Nephron progenitor cell (in vitro differentiated cells): Measurements from ENCODE around the gene L3HYPDH.

Source experiments
- DNase-seq: peaks from one replicate; pipeline ENCODE4 v3.0.0; 2021
- H3K27ac Mint-ChIP-seq: 2 replicates; pipeline ENCODE4 v1.8.0; 2021; ENCODE audit warnings: mild to moderate bottlenecking, moderate library complexity, mixed read lengths
- H3K27me3 Mint-ChIP-seq: 2 replicates; pipeline ENCODE4 v1.8.0; 2021; ENCODE audit warnings: mild to moderate bottlenecking, low read depth, mixed read lengths; ENCODE audit not compliant: poor library complexity
- H3K36me3 Mint-ChIP-seq: 2 replicates; pipeline ENCODE4 v1.8.0; 2021; ENCODE audit warnings: low read depth, mixed read lengths
- H3K4me1 Mint-ChIP-seq: 2 replicates; pipeline ENCODE4 v1.8.0; 2021; ENCODE audit warnings: mixed read lengths
- H3K4me3 Mint-ChIP-seq: 2 replicates; pipeline ENCODE4 v1.8.0; 2021; ENCODE audit warnings: mild to moderate bottlenecking, moderate library complexity, mixed read lengths
- H3K9me3 Mint-ChIP-seq: 2 replicates; pipeline ENCODE4 v1.8.0; 2021; ENCODE audit warnings: mild to moderate bottlenecking, moderate library complexity, mixed read lengths
- TF ChIP-seq, protein P1 (sequence below): fragments of 200-600 bp; sonication (generic); IDR thresholded peaks from 2 replicates; pipeline ENCODE4 v1.5.0; 2021; ENCODE audit warnings: antibody characterized with exemption

Gene L3HYPDH

GRCh38 chr14:59482541-59483331, 1.5 kb downstream of the L3HYPDH start:
- Mint-ChIP-seq H3K9me3 (no peaks in the 10 kb centered on the region), H3K36me3 (peaks cover 13% of the 10 kb centered on the region), H3K27ac (no peak overlapping the region), H3K4me3 (peak overlapping the region; percentile 96), H3K27me3 (no peaks in the 10 kb centered on the region), H3K4me1 (peaks cover 64% of the 10 kb centered on the region)
- TF ChIP-seq, protein P1, sequence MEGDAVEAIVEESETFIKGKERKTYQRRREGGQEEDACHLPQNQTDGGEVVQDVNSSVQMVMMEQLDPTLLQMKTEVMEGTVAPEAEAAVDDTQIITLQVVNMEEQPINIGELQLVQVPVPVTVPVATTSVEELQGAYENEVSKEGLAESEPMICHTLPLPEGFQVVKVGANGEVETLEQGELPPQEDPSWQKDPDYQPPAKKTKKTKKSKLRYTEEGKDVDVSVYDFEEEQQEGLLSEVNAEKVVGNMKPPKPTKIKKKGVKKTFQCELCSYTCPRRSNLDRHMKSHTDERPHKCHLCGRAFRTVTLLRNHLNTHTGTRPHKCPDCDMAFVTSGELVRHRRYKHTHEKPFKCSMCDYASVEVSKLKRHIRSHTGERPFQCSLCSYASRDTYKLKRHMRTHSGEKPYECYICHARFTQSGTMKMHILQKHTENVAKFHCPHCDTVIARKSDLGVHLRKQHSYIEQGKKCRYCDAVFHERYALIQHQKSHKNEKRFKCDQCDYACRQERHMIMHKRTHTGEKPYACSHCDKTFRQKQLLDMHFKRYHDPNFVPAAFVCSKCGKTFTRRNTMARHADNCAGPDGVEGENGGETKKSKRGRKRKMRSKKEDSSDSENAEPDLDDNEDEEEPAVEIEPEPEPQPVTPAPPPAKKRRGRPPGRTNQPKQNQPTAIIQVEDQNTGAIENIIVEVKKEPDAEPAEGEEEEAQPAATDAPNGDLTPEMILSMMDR: no peak
- no peak for DNase-seq

DNA sequence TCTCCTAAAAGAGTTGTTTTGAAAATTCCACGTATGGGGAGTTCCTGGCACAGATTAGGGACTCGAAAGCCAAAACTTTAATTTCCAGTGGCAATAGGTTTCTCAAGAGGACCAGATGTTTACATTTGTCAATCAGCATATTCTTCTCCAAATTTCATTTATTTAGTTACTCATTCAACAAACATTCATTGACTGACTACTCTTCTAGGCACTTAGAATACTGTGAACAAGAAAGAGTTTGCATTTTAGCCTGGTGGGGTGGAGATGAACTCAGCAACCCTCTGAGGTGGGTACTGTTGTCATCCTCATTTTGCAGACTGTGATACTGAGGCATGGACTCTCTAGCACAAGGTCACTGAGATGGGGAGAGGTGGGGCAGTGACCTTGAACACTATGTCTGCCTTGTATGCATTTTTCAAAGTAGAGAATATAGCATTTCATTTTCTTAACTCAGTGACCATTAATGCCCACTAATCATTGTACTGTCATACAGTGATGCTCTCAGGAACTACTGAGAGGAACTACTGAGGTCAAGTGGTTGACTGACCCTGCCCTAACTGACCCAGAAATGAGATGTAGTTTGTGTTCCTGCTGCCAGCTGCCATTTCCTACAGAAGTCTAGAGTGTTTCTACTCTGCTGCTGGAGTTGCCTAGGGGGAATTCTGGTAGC, 2.2 kb downstream of the L3HYPDH start:
- H3K27me3 Mint-ChIP-seq: no peaks in the 10 kb centered on the region
- H3K27ac Mint-ChIP-seq: no peak overlapping the region
- TF ChIP-seq, protein P1: no peak

GRCh38 chr14:59481407-59481806, 2.8 kb downstream of the L3HYPDH start:
- TF ChIP-seq, protein P1: no peak
- Mint-ChIP-seq H3K4me1 (peaks cover 60% of the 10 kb centered on the region), H3K9me3 (no peaks in the 10 kb centered on the region), H3K27me3 (no peaks in the 10 kb centered on the region), H3K36me3 (peaks cover 20% of the 10 kb centered on the region), H3K27ac (no peak overlapping the region), H3K4me3 (peak overlapping the region; percentile 15)
- DNase-seq: no peak

More for the DNA sequence above, 2.2 kb downstream of the L3HYPDH start:
- Mint-ChIP-seq H3K36me3 (peaks cover 14% of the 10 kb centered on the region), H3K4me3 (peak overlapping the region; percentile 96), H3K9me3 (no peaks in the 10 kb centered on the region), H3K4me1 (peaks cover 61% of the 10 kb centered on the region)
- DNase-seq: no peak

DNA sequence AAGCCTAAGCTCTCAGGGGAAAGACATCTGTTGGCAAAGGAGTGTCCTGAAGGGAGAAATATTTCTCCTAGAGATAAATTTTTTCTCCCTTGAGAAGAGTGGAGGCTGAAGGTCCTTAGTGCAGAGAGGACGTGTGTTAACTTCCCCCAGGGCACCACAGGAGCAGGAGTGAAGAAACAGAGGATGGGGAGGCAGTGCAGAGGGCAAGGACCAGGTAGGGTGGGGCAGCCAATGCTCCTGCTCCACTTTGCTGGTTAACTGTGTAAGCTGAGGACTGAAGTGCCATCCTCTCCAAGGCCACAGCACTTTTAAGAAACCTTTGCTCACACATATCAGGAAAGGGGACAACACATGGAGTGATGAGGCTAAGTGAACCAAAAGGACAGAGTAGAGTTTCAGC, 4.0 kb downstream of the L3HYPDH start:
- Mint-ChIP-seq H3K9me3 (no peaks in the 10 kb centered on the region), H3K36me3 (peaks cover 22% of the 10 kb centered on the region), H3K4me3 (peak overlapping the region; percentile 32), H3K27me3 (no peaks in the 10 kb centered on the region), H3K27ac (peak overlapping the region; percentile 66), H3K4me1 (peaks cover 47% of the 10 kb centered on the region)
- TF ChIP-seq, protein P1: no peak
- no peak for DNase-seq

DNA sequence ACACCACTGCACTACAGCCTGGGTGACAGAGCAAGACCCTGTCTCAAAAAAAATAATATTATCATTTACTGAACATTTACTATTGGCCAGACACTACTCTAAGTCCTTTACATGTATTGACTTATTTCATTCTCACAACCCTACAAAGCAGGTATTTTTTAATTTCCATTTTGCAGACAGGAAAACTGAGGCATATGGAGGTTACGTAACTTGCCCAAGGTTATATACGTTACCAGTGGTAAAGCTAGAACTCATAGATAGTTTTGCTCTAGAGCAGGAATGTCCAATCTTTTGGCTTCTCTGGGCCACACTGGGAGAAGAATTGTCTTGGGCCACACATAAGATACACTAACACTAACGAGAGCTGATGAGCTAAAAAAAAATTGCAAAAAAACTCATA, 5.7 kb downstream of the L3HYPDH start:
- no peak overlapping the region for H3K4me3 Mint-ChIP-seq
- H3K9me3 Mint-ChIP-seq: no peaks in the 10 kb centered on the region
- peaks cover 28% of the 10 kb centered on the region for H3K36me3 Mint-ChIP-seq
- H3K4me1 Mint-ChIP-seq: peaks cover 41% of the 10 kb centered on the region
- TF ChIP-seq, protein P1: no peak
- no peaks in the 10 kb centered on the region for H3K27me3 Mint-ChIP-seq
- H3K27ac Mint-ChIP-seq: no peak overlapping the region
- DNase-seq: no peak
